GM23338 (cell line): ENCODE results near the gene TMEM163. TPM values are rescaled to one million over a fixed set of nuclear protein-coding genes. Genes with fewer than 3 reads are reported as not detected.

Experiments
- ATAC-seq: fragments of 200-7000 bp; cut with Tn5 transposase; 3 replicates; pipeline ENCODE4 v1.9.1; 2020
- DNase-seq: peaks from one replicate; pipeline ENCODE4 v3.0.0-alpha.2; 2015; ENCODE audit warnings: low spot score
- H2AFZ ChIP-seq: fragments of 200-600 bp; sonication (generic); 2 replicates; pipeline ENCODE4 v1.8.0; 2016; ENCODE audit warnings: antibody characterized with exemption, mild to moderate bottlenecking, moderate library complexity
- H3F3A ChIP-seq: fragments of 200-600 bp; sonication (generic); replicated peaks from 2 replicates; pipeline ENCODE4 v1.8.0; 2017; ENCODE audit warnings: antibody characterized with exemption, mixed run types, low read depth
- H3K27ac ChIP-seq: fragments of 200-600 bp; sonication (generic); 2 replicates; pipeline ENCODE4 v1.6.1; 2016; ENCODE audit warnings: low read depth
- H3K27me3 ChIP-seq: fragments of 200-600 bp; sonication (generic); 2 replicates; pipeline ENCODE4 v1.8.0; 2016; ENCODE audit warnings: mild to moderate bottlenecking, mixed run types, moderate library complexity; ENCODE audit not compliant: insufficient read depth
- H3K36me3 ChIP-seq: fragments of 200-600 bp; sonication (generic); 2 replicates; pipeline ENCODE4 v1.8.0; 2016; ENCODE audit warnings: mild to moderate bottlenecking; ENCODE audit not compliant: insufficient read depth
- H3K4me1 ChIP-seq: fragments of 200-600 bp; sonication (generic); 2 replicates; pipeline ENCODE4 v1.8.0; 2016; ENCODE audit warnings: mild to moderate bottlenecking, moderate library complexity; ENCODE audit not compliant: insufficient read depth
- H3K4me2 ChIP-seq: fragments of 200-600 bp; sonication (generic); 2 replicates; pipeline ENCODE4 v1.7.1; 2017; ENCODE audit warnings: mixed run types
- H3K4me3 ChIP-seq: fragments of 200-600 bp; sonication (generic); 2 replicates; pipeline ENCODE4 v1.6.1; 2016; ENCODE audit warnings: mixed run types
- H3K79me2 ChIP-seq: fragments of 200-600 bp; sonication (generic); replicated peaks from 2 replicates; pipeline ENCODE4 v1.8.0; 2017; ENCODE audit warnings: mild to moderate bottlenecking; ENCODE audit not compliant: insufficient read depth
- H3K9me2 ChIP-seq: fragments of 200-600 bp; sonication (generic); 2 replicates; pipeline ENCODE4 v1.8.0; 2017; ENCODE audit not compliant: insufficient read depth
- H4K20me1 ChIP-seq: fragments of 200-600 bp; sonication (generic); replicated peaks from 2 replicates; pipeline ENCODE4 v1.8.0; 2017; ENCODE audit warnings: mild to moderate bottlenecking; ENCODE audit not compliant: insufficient read depth
- H3K27ac Mint-ChIP-seq: 2 replicates; pipeline ENCODE4 v1.8.0; 2020; ENCODE audit warnings: inconsistent platforms, mild to moderate bottlenecking, moderate library complexity, mixed read lengths
- H3K27me3 Mint-ChIP-seq: 3 replicates; pipeline ENCODE4 v1.8.0; 2022; ENCODE audit warnings: low read depth, mild to moderate bottlenecking, moderate library complexity, mixed read lengths, inconsistent platforms; ENCODE audit not compliant: insufficient read depth, poor library complexity
- H3K36me3 Mint-ChIP-seq: 3 replicates; pipeline ENCODE4 v1.8.0; 2021; ENCODE audit warnings: low read depth, mild to moderate bottlenecking, inconsistent platforms, moderate library complexity, mixed read lengths
- H3K4me1 Mint-ChIP-seq: 3 replicates; pipeline ENCODE4 v1.8.0; 2020; ENCODE audit warnings: mild to moderate bottlenecking, inconsistent platforms, mixed read lengths
- H3K4me3 Mint-ChIP-seq: 3 replicates; pipeline ENCODE4 v1.8.0; 2021; ENCODE audit warnings: moderate library complexity, mild to moderate bottlenecking, inconsistent platforms, mixed read lengths
- H3K9me3 Mint-ChIP-seq: 3 replicates; pipeline ENCODE4 v1.8.0; 2020; ENCODE audit warnings: moderate library complexity, mild to moderate bottlenecking, inconsistent platforms, mixed read lengths
- CTCF ChIP-seq, 2 experiments: fragments of 200-600 bp in 1 of 2; sonication (generic) in 1 of 2; conservative IDR thresholded peaks; 2 replicates each; pipeline versions ENCODE4 v1.5.1 to v1.6.1; 2016 to 2017; ENCODE audit warnings: antibody characterized with exemption in 2 of 2, low read depth in 2 of 2, mild to moderate bottlenecking in 2 of 2, moderate library complexity in 1 of 2
- JUNB ChIP-seq: IDR thresholded peaks from one replicate; pipeline ENCODE4 v1.6.1; 2016; ENCODE audit warnings: antibody characterized with exemption; ENCODE audit not compliant: unreplicated experiment
- STAT1 ChIP-seq: IDR thresholded peaks from one replicate; pipeline ENCODE4 v1.6.1; 2016; ENCODE audit warnings: antibody characterized with exemption; ENCODE audit not compliant: unreplicated experiment
- ZNF114 ChIP-seq: fragments of 250-450 bp; sonication (Bioruptor Pico); IDR thresholded peaks from 2 replicates; pipeline ENCODE4 v1.5.0; 2020; ENCODE audit warnings: mild to moderate bottlenecking, moderate library complexity
- ZNF331 ChIP-seq: fragments of 250-450 bp; sonication (Bioruptor Pico); IDR thresholded peaks from 2 replicates; pipeline ENCODE4 v1.5.0; 2020; ENCODE audit warnings: low read depth, mild to moderate bottlenecking, moderate library complexity
- polyA plus RNA-seq: library from polyadenylated mRNA; unstranded; fragments of >200 nt; fragmentation: Nextera tagmentation; extraction: Ambion mirVana; gene quantifications from 2 replicates; pipeline ENCODE4 v1.2.1, GENCODE V29; 2016
- total RNA-seq: library from RNA; depleted of rRNA; stranded (reverse); fragments of >200 nt; shearing (Covaris generic); gene quantifications from 2 replicates; pipeline ENCODE4 v1.2.3, GENCODE V29; 2014
- TF ChIP-seq, protein P1 (sequence below): fragments of 250-450 bp; sonication (Bioruptor Pico); IDR thresholded peaks from 2 replicates; pipeline ENCODE4 v1.5.0; 2020; ENCODE audit warnings: mild to moderate bottlenecking, moderate library complexity

The TMEM163 gene
- total and polyA plus RNA-seq, 2 experiments from 2014 or later, result 1.1 to 1.8 TPM

DNA sequence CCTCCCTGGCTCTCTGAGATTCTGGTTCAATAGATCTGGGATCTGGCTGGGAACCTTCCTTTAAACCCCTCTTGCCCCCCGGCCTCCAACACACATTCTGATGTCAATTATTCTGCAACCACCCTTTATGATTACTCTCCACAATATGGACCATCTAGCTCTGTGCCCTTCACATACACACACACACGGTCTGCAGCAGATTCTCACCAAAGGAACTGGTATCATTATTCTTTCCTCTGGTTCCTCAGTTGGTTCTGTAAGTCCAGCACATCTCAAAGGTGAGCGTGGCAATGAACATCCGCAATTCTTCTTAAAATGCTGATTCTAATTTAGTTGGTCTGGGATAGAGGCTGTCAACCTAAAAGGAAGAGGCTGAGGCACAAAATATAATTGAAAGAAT, 2.8 kb upstream of the TMEM163 start:
- TF ChIP-seq, protein P1, sequence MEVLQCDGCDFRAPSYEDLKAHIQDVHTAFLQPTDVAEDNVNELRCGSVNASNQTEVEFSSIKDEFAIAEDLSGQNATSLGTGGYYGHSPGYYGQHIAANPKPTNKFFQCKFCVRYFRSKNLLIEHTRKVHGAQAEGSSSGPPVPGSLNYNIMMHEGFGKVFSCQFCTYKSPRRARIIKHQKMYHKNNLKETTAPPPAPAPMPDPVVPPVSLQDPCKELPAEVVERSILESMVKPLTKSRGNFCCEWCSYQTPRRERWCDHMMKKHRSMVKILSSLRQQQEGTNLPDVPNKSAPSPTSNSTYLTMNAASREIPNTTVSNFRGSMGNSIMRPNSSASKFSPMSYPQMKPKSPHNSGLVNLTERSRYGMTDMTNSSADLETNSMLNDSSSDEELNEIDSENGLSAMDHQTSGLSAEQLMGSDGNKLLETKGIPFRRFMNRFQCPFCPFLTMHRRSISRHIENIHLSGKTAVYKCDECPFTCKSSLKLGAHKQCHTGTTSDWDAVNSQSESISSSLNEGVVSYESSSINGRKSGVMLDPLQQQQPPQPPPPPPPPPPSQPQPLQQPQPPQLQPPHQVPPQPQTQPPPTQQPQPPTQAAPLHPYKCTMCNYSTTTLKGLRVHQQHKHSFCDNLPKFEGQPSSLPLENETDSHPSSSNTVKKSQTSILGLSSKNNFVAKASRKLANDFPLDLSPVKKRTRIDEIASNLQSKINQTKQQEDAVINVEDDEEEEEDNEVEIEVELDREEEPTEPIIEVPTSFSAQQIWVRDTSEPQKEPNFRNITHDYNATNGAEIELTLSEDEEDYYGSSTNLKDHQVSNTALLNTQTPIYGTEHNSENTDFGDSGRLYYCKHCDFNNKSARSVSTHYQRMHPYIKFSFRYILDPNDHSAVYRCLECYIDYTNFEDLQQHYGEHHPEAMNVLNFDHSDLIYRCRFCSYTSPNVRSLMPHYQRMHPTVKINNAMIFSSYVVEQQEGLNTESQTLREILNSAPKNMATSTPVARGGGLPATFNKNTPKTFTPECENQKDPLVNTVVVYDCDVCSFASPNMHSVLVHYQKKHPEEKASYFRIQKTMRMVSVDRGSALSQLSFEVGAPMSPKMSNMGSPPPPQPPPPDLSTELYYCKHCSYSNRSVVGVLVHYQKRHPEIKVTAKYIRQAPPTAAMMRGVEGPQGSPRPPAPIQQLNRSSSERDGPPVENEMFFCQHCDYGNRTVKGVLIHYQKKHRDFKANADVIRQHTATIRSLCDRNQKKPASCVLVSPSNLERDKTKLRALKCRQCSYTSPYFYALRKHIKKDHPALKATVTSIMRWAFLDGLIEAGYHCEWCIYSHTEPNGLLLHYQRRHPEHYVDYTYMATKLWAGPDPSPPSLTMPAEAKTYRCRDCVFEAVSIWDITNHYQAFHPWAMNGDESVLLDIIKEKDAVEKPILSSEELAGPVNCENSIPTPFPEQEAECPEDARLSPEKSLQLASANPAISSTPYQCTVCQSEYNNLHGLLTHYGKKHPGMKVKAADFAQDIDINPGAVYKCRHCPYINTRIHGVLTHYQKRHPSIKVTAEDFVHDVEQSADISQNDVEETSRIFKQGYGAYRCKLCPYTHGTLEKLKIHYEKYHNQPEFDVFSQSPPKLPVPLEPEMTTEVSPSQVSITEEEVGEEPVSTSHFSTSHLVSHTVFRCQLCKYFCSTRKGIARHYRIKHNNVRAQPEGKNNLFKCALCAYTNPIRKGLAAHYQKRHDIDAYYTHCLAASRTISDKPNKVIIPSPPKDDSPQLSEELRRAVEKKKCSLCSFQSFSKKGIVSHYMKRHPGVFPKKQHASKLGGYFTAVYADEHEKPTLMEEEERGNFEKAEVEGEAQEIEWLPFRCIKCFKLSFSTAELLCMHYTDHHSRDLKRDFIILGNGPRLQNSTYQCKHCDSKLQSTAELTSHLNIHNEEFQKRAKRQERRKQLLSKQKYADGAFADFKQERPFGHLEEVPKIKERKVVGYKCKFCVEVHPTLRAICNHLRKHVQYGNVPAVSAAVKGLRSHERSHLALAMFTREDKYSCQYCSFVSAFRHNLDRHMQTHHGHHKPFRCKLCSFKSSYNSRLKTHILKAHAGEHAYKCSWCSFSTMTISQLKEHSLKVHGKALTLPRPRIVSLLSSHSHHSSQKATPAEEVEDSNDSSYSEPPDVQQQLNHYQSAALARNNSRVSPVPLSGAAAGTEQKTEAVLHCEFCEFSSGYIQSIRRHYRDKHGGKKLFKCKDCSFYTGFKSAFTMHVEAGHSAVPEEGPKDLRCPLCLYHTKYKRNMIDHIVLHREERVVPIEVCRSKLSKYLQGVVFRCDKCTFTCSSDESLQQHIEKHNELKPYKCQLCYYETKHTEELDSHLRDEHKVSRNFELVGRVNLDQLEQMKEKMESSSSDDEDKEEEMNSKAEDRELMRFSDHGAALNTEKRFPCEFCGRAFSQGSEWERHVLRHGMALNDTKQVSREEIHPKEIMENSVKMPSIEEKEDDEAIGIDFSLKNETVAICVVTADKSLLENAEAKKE (CRISPR knock-in tag), result no peak
- TF ChIP-seq ZNF114 (CRISPR knock-in tag) (no peak), STAT1 (no peak), ZNF331 (CRISPR knock-in tag) (no peak), CTCF (conservative IDR thresholded peaks at IDR 0.05; ENCODE audit: low read depth in 2 of 2) (no peak), JUNB (no peak)
- peaks cover 19% of the 10 kb centered on the region for H3K4me1 Mint-ChIP-seq

More for the DNA sequence above, 2.8 kb upstream of the TMEM163 start:
- Histone ChIP-seq H3K4me2 (no peak overlapping the region), H3K9me2 (no peaks in the 10 kb centered on the region), H3K79me2 (no peaks in the 10 kb centered on the region), H3K36me3 (no peaks in the 10 kb centered on the region), H2AFZ (no peak overlapping the region), H4K20me1 (no peaks in the 10 kb centered on the region), H3K27me3 (peaks cover 48% of the 10 kb centered on the region), H3K4me1 (peaks cover 9% of the 10 kb centered on the region), H3K27ac (no peak overlapping the region), H3F3A (no peaks in the 10 kb centered on the region), H3K4me3 (no peak overlapping the region)
- H3K4me3 Mint-ChIP-seq, result no peak overlapping the region
- peaks cover 42% of the 10 kb centered on the region for H3K27me3 Mint-ChIP-seq
- no peaks in the 10 kb centered on the region; the same call in 2 of the 3 replicates for H3K36me3 Mint-ChIP-seq
- ATAC-seq, result no peak
- no peak for DNase-seq
- no peak overlapping the region for H3K27ac Mint-ChIP-seq
- no peaks in the 10 kb centered on the region for H3K9me3 Mint-ChIP-seq
